Choroid plexus epithelial cell (primary cell): ENCODE data around the gene SLC13A5.
A peak's percentile ranks its signal among the peaks of the same experiment; 100 is the strongest.
"Not testable (repeated sequence)": the region's sequence is repeated elsewhere in the genome, so short reads cannot be mapped to it uniquely, and the experiment has no call there.

Experiments
- DNase-seq: peaks from one replicate; pipeline ENCODE4 v3.0.0-alpha.2; 2010; ENCODE audit warnings: low read depth
- H3K4me3 ChIP-seq: 2 replicates; pipeline ENCODE4 v1.5.1; 2011; ENCODE audit warnings: low read depth, mild to moderate bottlenecking, control low read depth, low read length, moderate library complexity
- TF ChIP-seq, protein P1 (sequence below): conservative IDR thresholded peaks from 2 replicates; pipeline ENCODE4 v1.5.1; 2011; ENCODE audit warnings: low read depth, mild to moderate bottlenecking, control low read depth, inconsistent platforms, low read length, moderate library complexity

The SLC13A5 gene

DNA sequence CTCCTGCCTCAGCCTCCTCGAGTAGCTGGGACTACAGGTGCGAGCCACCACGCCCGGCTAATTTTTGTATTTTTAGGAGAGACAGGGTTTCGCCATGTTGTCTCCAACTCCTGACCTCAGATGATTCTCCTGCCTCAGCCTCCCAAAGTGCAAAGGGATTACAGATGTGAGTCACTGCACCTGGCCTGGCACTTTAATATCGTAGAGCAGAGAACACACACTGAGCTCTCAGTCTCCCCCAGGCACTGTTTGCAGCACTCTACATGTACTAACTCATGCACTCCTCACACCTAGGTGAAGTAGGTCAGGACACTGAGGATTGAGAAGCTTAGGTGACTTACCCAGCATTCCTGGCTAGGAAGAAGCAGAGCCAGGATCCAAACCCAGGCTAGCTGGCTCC lies 46.6 kb downstream of the SLC13A5 start:
- TF ChIP-seq, protein P1, sequence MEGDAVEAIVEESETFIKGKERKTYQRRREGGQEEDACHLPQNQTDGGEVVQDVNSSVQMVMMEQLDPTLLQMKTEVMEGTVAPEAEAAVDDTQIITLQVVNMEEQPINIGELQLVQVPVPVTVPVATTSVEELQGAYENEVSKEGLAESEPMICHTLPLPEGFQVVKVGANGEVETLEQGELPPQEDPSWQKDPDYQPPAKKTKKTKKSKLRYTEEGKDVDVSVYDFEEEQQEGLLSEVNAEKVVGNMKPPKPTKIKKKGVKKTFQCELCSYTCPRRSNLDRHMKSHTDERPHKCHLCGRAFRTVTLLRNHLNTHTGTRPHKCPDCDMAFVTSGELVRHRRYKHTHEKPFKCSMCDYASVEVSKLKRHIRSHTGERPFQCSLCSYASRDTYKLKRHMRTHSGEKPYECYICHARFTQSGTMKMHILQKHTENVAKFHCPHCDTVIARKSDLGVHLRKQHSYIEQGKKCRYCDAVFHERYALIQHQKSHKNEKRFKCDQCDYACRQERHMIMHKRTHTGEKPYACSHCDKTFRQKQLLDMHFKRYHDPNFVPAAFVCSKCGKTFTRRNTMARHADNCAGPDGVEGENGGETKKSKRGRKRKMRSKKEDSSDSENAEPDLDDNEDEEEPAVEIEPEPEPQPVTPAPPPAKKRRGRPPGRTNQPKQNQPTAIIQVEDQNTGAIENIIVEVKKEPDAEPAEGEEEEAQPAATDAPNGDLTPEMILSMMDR: no peak
- DNase-seq: no peak
- no peak overlapping the region for H3K4me3 ChIP-seq

DNA sequence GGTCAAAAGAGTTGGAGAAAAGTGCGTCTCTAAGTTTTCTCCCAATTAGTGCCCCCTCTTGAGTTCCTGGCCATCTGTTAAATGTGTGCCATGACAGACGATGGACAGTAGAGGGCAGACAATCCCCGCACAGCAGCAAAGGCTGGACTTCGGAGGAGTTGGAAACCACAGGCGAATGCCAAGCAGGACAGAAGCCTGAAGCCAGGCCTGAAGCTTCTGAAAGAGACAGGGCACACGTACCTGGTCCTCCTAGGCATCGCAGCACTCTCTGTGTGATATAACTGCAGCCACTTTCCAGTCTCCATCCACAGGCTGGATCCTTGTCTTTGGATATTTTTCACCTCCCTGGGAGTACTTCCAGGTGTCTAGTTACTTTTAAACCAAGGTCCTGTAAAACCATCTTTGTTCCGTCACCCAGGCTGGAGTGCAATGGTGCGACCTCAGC lies 47.1 kb downstream of the SLC13A5 start:
- TF ChIP-seq, protein P1: peak; percentile 99
- H3K4me3 ChIP-seq: no peak overlapping the region
- peak; percentile 92 for DNase-seq

DNA sequence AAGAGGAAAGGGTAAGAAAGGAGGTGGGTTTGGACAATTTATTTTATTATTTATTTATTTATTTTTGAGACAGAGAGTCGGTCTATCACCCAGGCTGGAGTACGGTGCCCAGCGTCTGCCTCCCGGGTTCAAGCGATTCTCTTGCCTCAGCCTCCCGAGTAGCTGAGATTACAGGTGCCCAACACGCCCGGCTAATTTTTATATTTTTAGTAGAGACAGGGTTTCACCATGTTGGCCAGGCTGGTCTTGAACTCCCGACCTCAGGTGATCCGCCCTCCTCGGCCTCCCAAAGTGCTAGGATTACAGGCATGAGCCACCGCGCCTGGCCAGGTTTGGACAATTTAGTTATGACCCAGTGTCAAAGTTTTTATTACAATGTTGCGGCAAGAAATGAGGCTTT lies 50.0 kb downstream of the SLC13A5 start:
- DNase-seq, H3K4me3 ChIP-seq: not testable (repeated sequence)

DNA sequence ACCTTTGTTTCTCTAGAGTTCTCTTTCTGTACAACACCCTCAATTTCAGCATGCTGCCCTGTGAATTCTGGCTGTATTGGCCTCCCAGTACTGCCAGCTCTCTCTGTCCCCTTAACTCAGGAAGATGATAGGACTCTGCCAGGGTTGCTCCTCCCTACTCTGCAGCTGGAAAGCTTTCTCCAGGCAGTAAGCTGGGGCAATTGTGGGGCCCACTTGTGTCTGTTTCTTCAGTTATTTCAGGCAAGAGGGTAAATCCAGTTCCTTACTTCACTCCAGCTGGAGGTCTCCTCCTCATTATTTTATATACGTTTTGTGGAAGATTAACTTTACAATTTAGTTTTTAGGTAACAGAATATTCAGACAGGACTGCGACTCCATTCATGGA lies 51.7 kb downstream of the SLC13A5 start:
- TF ChIP-seq, protein P1: no peak
- H3K4me3 ChIP-seq: no peak overlapping the region
- DNase-seq: no peak

DNA sequence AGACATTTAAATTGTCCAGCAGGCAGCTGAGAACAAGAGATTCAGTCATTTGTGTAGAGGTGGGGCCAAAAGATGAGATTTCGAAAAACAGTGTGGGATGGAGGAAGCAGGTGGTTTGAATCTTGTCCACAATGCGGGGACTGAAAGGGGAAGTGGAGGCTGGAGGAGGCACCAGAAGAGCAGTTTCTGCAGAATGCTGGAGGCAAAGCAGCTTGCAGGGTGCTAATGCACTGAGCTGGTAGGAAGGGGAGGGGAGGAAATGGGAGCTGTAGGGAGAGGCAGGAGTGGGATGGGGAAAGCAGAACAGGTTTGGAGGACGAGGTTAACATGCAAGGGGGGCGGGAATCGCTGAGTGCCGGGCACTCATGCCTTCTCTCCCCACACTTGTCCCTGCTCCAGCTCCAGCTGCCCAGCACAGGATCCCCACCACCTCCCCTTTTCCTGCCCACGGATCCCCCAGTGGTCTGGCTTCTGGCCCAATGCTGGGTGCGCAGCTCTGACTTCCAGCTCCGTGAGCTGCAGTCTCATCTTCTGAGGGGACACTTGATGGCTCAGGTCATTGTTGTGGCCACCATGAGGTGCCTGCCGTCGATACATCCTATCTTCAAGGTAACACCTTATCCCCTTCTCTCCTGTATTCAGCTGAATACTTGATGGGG lies 52.2 kb downstream of the SLC13A5 start:
- H3K4me3 ChIP-seq: no peak overlapping the region

DNA sequence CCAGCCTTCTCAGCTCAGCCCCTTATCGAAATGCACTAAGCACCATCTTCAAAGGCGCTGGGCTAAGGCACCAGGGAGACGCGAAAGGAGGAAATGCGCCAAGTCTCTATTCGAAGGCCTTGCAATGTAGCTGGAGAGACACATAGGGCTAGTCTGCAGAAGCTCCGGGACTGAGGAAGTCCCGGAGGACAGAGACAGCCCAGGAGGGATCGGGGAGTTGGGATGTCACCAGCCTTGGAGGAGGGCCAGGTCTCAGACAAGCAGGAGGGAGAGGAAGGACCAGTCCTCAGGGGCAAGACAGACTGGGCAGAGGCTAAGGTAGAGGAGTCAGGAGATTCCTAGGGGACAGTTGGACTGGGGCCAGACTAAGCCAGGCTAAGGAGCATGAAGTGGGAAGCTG lies 53.1 kb downstream of the SLC13A5 start:
- TF ChIP-seq, protein P1: no peak
- no peak for DNase-seq

More for the DNA sequence above, 52.2 kb downstream of the SLC13A5 start:
- TF ChIP-seq, protein P1: no peak
- no peak for DNase-seq

DNA sequence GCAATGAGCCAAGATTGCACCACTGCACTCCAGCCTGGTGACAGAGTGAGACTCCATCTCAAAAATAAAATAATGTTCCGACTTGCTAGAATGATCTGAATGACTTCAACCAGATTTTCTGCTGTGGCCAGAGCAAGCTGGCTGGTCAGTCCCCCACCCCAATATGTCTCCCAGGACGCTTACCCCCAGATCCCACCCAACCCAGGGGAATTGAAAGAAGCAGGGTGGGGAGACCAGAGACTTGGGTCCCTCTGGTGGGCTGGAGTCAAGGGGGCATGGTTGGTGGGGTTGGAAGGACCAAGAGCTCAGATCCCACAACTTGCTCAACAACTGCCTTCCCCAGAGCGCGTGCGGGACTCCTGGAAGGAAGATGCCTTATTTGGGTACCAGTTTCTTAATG lies 54.8 kb downstream of the SLC13A5 start:
- not testable (repeated sequence) for DNase-seq, H3K4me3 ChIP-seq

More for the DNA sequence above, 53.1 kb downstream of the SLC13A5 start:
- no peak overlapping the region for H3K4me3 ChIP-seq

DNA sequence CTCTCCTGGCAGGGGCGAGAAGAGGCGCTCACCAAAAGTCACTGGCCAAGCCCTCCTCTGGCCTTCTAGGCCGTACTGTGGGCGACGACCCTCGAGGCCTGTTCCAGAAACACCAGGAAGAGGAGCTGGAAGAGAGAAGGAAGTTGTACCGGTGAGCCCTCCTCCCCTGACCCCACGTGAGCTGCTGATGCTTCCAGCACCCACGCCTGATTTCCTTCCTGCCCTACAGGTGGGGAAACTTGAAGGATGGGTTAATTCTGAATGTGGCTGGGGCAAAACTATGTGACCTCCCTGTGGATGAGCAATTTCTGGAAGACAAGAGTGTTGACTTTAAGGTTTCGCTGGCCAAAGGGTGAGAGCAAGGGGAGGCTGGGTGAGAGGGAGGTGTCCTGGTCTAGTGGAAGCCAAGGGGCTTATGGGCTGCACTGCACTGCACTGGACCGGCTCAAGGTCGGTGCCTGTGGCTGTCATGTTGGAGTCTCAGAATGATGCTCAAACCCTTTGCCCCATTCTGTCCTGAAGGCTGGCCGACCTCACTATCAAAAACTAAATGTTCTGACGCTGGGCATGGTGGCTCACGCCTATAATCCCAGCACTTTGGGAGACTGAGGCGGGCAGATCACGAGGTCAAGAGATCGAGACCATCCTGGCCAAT lies 55.4 kb downstream of the SLC13A5 start:
- TF ChIP-seq, protein P1: no peak
- no peak for DNase-seq
- H3K4me3 ChIP-seq: no peak overlapping the region

DNA sequence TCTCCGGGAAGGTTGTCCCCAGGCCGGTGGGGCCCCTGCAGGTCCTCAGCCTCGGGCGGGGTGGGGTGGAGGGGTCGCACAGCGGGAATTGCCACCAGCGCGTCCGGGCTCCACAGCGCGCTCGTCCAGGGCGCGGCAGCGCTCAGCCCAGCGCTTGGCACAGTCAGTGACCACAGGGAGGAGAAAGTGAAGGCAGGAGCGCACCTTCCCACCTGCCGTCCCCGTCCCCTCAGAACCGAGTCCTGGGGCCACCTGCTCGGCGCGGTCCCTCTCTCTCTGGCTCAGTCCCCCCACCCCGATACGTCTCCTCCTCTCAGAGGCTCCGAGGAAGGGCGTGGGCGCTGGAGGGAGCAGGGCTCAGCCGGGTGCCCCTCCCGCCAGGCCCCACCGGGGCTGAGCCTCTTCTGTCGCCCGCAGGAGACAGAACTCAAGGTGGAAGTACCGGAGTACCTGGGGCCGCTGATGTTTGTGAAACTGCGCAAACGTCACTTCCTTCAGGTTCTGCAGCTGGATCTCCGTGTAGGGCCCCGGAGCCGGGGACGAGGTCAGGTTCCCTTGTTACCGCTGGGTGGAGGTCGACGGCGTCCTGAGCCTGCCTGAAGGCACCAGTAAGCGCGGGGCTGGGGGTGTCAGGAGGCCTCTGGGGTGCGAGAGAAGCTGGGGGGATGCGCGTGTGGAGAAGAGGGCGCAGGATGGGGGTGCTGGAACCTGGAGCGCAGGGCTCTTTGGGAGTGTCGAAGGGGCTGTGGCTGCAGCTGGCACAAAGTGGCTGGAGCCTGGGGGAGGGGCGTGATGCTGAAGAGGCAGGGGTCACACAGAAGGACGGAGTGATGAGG lies 56.2 kb downstream of the SLC13A5 start:
- DNase-seq, H3K4me3 ChIP-seq: not testable (repeated sequence)

DNA sequence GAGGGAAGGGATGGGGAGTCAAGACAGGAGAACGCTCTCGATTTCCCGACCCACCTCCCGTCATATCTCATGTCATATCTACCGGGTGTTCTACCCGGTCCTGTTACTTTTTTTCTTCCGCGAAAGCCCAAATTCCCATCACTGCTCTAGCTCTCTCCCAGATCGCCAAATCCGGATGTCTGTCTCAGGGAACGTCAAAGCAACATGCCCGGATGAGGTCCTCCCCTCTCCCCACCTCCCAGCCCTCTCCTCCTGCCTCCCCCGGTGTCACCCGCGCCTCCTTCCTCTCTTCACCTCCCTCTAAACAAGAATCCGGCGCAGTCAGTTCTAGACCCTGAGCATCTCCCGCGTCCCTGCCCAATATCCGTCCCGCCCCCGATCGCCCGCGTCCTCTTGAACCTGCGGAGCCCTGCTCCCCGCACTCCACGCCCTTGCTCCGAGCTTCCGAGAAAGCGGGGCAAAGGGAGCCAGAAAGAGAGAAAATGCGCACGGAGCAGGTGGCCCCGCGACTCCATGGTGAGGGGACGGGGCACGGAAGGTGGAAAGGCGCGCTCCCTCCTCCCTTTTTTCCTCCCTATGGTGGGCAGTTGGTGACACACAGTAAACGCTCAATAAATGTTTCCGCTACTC lies 57.3 kb downstream of the SLC13A5 start:
- not testable (repeated sequence) for H3K4me3 ChIP-seq, DNase-seq
